Activated CD8-positive, alpha-beta memory T cell treated with anti-CD3 and anti-CD28 coated beads for 1 hour (primary cell): ENCODE results near the gene MCUR1.
A peak's percentile ranks its signal among the peaks of the same experiment; 100 is the strongest.
"Not testable (repeated sequence)": the region's sequence is repeated elsewhere in the genome, so short reads cannot be mapped to it uniquely, and the experiment has no call there.

Source experiments
- DNase-seq, 2 donors: peaks; one replicate each; pipeline ENCODE4 v3.0.0-alpha.2; 2020; ENCODE audit warnings: low read depth in 1 of 2; ENCODE audit errors: extremely low read depth in 1 of 2

The MCUR1 gene

GRCh38 chr6:13814176-13814937 lies at the start of gene MCUR1:
Gene MCUR1 (minus strand): TSS chr6:13814557. CDS start chr6:13814429, 128 bp downstream.
- DNase-seq = peak; percentile 36 to 69

- no peak for DNase-seq
Measured at GRCh38 chr6:13863699-13864155, 49.4 kb upstream of the MCUR1 start.

- DNase-seq = not testable (repeated sequence)
Measured at GRCh38 chr6:13860556-13861185, 46.3 kb upstream of the MCUR1 start.

GRCh38 chr6:13859871-13860555 lies 45.7 kb upstream of the MCUR1 start:
- DNase-seq = no peak

- no peak for DNase-seq
Measured at GRCh38 chr6:13854716-13855250, 40.4 kb upstream of the MCUR1 start.

GRCh38 chr6:13853871-13854270 lies 39.5 kb upstream of the MCUR1 start:
- DNase-seq = no peak

- DNase-seq = no peak
Measured at GRCh38 chr6:13851803-13852202, 37.4 kb upstream of the MCUR1 start.

- no peak for DNase-seq
Measured at GRCh38 chr6:13851330-13851729, 37.0 kb upstream of the MCUR1 start.

- DNase-seq = not testable (repeated sequence)
Measured at GRCh38 chr6:13850690-13851089, 36.3 kb upstream of the MCUR1 start.

- no peak for DNase-seq
Measured at GRCh38 chr6:13848522-13849150, 34.3 kb upstream of the MCUR1 start.

GRCh38 chr6:13847326-13848050 lies 33.1 kb upstream of the MCUR1 start:
- no peak for DNase-seq

GRCh38 chr6:13846841-13847240 lies 32.5 kb upstream of the MCUR1 start:
- no peak for DNase-seq

GRCh38 chr6:13841936-13842335 lies 27.6 kb upstream of the MCUR1 start:
- DNase-seq = no peak

- DNase-seq = no peak
Measured at GRCh38 chr6:13838616-13839015, 24.3 kb upstream of the MCUR1 start.

GRCh38 chr6:13836170-13836569 lies 21.8 kb upstream of the MCUR1 start:
- DNase-seq = no peak

- no peak for DNase-seq
Measured at GRCh38 chr6:13834790-13835189, 20.4 kb upstream of the MCUR1 start.

- not testable (repeated sequence) for DNase-seq
Measured at GRCh38 chr6:13834018-13834417, 19.7 kb upstream of the MCUR1 start.

GRCh38 chr6:13832778-13833177 lies 18.4 kb upstream of the MCUR1 start:
- no peak for DNase-seq

GRCh38 chr6:13831615-13832014 lies 17.3 kb upstream of the MCUR1 start:
- no peak for DNase-seq

GRCh38 chr6:13830803-13831202 lies 16.4 kb upstream of the MCUR1 start:
- no peak for DNase-seq
